Ovary (tissue), 9 donors: ENCODE measurements around the gene ZIC5. TPM values are rescaled to one million over a fixed set of nuclear protein-coding genes. Genes with fewer than 3 reads are reported as not detected.
A peak's percentile ranks its signal among the peaks of the same experiment; 100 is the strongest.

Experiments used
- DNase-seq, 5 donors: peaks; one replicate each; pipeline ENCODE4 v3.0.0-alpha.2; 2019 to 2020
- H3K27ac ChIP-seq, 2 donors: fragments of 200-600 bp; one replicate each; pipeline versions ENCODE4 v1.5.1 to v1.8.0; 2019 to 2022
- H3K27me3 ChIP-seq: fragments of 200-600 bp; one replicate; pipeline ENCODE4 v1.8.0; 2022
- H3K36me3 ChIP-seq: fragments of 200-600 bp; sonication (generic); one replicate; pipeline ENCODE4 v1.5.1; 2019
- H3K4me1 ChIP-seq: one replicate; pipeline ENCODE4 v1.8.1; 2013; ENCODE audit warnings: mild to moderate bottlenecking, moderate library complexity; ENCODE audit not compliant: insufficient read depth
- H3K4me3 ChIP-seq: fragments of 200-600 bp; sonication (generic); one replicate; pipeline ENCODE4 v1.5.1; 2017
- H3K9me3 ChIP-seq, 2 donors: fragments of 200-600 bp in 1 of 2; sonication (generic) in 1 of 2; one replicate each; pipeline versions ENCODE4 v1.5.1 to v1.8.1; 2013 to 2019; ENCODE audit warnings: mild to moderate bottlenecking in 1 of 2, moderate library complexity in 1 of 2
- EP300 ChIP-seq: sonication (generic); formaldehyde crosslinking; IDR thresholded peaks from one replicate; pipeline ENCODE4 v1.6.1; 2017; ENCODE audit warnings: antibody characterized with exemption
- POLR2A ChIP-seq: fragments of 450-650 bp; IDR thresholded peaks from one replicate; pipeline ENCODE4 v1.6.1; 2017; ENCODE audit warnings: antibody characterized with exemption, mild to moderate bottlenecking, moderate library complexity
- WGBS, 3 donors: extraction: QIAGEN DNeasy Blood & Tissue Kit in 1 of 3; methylation state at CpG; one replicate each; pipeline versions ENCODE4 v1.1.5 to v1.1.7; 2013 to 2017; 5-methylcytosine and 5-hydroxymethylcytosine counted together
- intact Hi-C, 4 donors: fragments of 100-400 bp; cut with DNase I; formaldehyde crosslinking; loops; one replicate each; pipeline versions ENCODE4 v1.11.0 to v1.15.1; 2022 to 2023
- polyA plus RNA-seq, 2 donors: library from polyadenylated mRNA; stranded (reverse); fragments of 200-250 nt in 1 of 2; fragments of 350-450 nt in 1 of 2; fragmentation: Illumina TruSeq in 1 of 2; extraction: RNeasy Lipid Tissue Mini Kit (QIAGEN cat#74804) in 1 of 2; gene quantifications; one replicate each; pipeline ENCODE4 v1.2.3, GENCODE V29; 2013 to 2014
- total RNA-seq, 7 donors: library from RNA; depleted of rRNA in 2 of 7; stranded (reverse); fragments of >200 nt in 2 of 7; fragmentation: NEBNext Ultra II Directional in 3 of 7; extraction: Animal tissue kit (Norgen Biotek cat#: 25700) in 3 of 7; gene quantifications; one replicate each; pipeline versions ENCODE4 v1.1.0 to v1.2.4, GENCODE V29; 2016 to 2023
- TF ChIP-seq, protein P1 (sequence below), 3 donors: fragments of 450-650 bp in 2 of 3; fragments of 200-600 bp in 1 of 3; IDR thresholded peaks; one replicate each; pipeline versions ENCODE4 v1.5.1 to v1.8.0; 2016 to 2022; ENCODE audit warnings: antibody characterized with exemption in 3 of 3, mild to moderate bottlenecking in 1 of 3
- donor health status: DM: no; HTN: no; CAD: no; lungs with moderate emphysema.
- donor health status: DM: no; HTN: no; CAD: no.
- donor health status: Bipolar disorder and iron deficiency.
- donor health status: DM: yes; HTN: yes; CAD: no.
- donor health status: DM: no; HTN: no; CAD: no.
- donor health status: DM: yes; HTN: yes; CAD: no.

ZIC5 gene
- total and polyA plus RNA-seq, 9 donors: 0.10 to 0.11 TPM; not detected in 7

DNA sequence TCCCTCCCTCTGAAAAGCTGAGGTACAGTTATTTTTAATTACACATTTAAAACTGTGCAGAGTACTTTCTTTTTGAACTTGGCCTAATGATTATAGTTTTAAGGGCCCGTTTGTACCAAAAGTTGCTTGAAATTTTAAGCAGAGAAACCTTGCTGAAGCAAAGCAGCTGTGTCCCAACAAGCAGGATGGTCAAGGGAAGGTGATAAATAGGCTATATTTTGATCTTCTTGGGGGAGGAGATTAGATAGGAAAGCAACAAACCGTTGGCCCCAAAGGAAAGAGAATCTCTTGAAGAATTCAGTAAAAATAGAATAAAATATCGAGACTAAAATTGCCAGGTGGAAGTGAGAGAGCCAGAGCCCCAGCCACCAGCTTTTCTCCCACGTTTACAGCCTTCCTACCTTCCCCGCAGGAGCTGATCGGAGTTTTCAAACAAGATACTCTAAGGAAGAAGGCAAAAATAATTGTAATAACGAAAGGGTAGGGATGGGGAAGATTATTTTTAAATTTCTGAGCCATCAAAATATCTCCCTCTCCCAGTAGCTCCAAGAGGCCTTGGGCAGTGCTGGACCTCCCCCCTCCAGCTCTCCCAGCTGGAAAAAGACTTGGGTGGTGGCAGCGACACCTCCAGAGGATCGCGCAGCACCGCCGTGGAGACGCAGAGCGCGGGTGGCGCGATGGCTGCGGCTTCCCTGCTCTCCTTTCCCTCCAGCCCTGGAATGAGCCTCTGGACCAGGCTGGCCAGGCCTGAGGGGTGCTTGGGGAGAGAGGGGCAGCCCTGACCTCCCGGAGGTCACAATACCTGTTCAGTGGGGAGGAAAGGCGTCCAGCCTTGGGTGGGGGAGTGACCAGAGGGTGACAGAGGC, 15.8 kb upstream of the ZIC5 start:
- no peaks in the 10 kb centered on the region for H3K36me3 ChIP-seq
- H3K27ac ChIP-seq: no peak overlapping the region
- intact Hi-C loops: no loop called here
- DNase-seq: no peak
- 13 to 19% (median 15%) methylated on average over 20 of the region's 20 CpGs for WGBS, 3 donors
- TF ChIP-seq, protein P1, sequence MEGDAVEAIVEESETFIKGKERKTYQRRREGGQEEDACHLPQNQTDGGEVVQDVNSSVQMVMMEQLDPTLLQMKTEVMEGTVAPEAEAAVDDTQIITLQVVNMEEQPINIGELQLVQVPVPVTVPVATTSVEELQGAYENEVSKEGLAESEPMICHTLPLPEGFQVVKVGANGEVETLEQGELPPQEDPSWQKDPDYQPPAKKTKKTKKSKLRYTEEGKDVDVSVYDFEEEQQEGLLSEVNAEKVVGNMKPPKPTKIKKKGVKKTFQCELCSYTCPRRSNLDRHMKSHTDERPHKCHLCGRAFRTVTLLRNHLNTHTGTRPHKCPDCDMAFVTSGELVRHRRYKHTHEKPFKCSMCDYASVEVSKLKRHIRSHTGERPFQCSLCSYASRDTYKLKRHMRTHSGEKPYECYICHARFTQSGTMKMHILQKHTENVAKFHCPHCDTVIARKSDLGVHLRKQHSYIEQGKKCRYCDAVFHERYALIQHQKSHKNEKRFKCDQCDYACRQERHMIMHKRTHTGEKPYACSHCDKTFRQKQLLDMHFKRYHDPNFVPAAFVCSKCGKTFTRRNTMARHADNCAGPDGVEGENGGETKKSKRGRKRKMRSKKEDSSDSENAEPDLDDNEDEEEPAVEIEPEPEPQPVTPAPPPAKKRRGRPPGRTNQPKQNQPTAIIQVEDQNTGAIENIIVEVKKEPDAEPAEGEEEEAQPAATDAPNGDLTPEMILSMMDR (IDR thresholded peaks at IDR 0.05): no peak
- no peak for TF ChIP-seq EP300
- no peak for TF ChIP-seq POLR2A
- H3K4me1 ChIP-seq: peaks cover 1% of the 10 kb centered on the region
- H3K4me3 ChIP-seq: no peak overlapping the region
- H3K9me3 ChIP-seq: no peaks in the 10 kb centered on the region
- peaks cover 5% of the 10 kb centered on the region for H3K27me3 ChIP-seq

DNA sequence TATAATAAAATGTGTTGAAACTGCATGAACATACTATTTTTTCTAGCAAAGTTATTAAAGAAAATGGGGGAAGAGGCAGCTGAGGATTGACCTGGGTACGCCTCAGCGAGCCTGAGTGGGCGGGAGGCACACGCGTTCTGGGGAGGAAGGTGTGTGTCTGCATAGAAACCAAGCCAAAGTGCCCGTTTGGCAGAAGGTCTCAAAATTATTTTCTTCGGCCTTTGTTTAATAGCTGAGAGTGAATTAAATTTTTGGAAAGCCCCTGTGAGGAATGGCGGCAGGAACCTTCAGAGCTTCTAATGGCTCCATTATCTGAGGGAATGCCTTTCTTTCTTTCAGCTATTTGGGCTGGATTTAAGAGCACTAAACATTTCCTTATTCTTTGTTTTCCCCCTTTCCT, 15.2 kb upstream of the ZIC5 start:
- Histone ChIP-seq H3K4me3 (no peak overlapping the region), H3K4me1 (peaks cover 1% of the 10 kb centered on the region), H3K27me3 (peaks cover 5% of the 10 kb centered on the region), H3K9me3 (no peaks in the 10 kb centered on the region), H3K27ac (no peak overlapping the region), H3K36me3 (no peaks in the 10 kb centered on the region)
- intact Hi-C loops: no loop called here
- WGBS, 3 donors: 36 to 41% (median 38%) methylated on average over 8 of the region's 8 CpGs
- TF ChIP-seq, protein P1 (IDR thresholded peaks at IDR 0.05): no peak
- TF ChIP-seq POLR2A: no peak
- TF ChIP-seq EP300: no peak
- no peak for DNase-seq

DNA sequence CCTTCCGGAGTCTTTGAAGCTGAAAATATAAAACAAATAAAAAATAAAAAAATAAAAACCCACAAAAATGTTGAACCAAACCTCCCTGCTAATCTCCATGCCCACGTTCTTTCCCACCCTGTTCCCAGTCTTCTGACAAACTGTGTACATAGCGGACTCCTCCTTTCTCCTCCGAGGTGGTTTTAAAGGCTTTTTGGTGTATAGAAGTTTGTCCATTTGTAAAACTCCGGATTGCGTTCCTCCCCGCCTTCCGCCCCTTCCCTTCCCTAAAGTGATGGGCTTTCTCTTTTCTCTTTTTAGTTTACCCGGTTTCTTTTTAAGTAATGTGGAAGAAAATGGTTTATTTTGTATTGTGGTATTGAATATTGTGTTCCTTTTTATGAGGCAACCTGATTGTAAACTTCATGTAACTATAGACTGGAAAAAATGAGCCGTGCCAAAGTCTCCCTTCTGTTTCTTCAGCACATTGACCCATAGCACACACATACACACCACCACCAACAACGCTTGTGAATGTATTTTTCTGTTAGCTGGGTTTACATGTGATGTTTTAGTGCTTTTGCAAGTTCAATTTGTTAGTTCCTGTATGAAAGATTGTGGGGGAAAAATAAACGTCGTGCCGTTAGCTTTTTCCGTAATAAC, 14.4 kb upstream of the ZIC5 start:
- H3K27me3 ChIP-seq: peaks cover 5% of the 10 kb centered on the region
- H3K4me3 ChIP-seq: no peak overlapping the region
- no peaks in the 10 kb centered on the region for H3K36me3 ChIP-seq
- TF ChIP-seq, protein P1 (IDR thresholded peaks at IDR 0.05): no peak
- TF ChIP-seq POLR2A (no peak), EP300 (no peak)
- no peak for DNase-seq
- intact Hi-C loops: no loop called here
- WGBS, 3 donors: 30 to 35% (median 35%) methylated on average over 15 of the region's 15 CpGs
- H3K27ac ChIP-seq: no peak overlapping the region
- no peaks in the 10 kb centered on the region for H3K9me3 ChIP-seq
- peaks cover 5% of the 10 kb centered on the region for H3K4me1 ChIP-seq

DNA sequence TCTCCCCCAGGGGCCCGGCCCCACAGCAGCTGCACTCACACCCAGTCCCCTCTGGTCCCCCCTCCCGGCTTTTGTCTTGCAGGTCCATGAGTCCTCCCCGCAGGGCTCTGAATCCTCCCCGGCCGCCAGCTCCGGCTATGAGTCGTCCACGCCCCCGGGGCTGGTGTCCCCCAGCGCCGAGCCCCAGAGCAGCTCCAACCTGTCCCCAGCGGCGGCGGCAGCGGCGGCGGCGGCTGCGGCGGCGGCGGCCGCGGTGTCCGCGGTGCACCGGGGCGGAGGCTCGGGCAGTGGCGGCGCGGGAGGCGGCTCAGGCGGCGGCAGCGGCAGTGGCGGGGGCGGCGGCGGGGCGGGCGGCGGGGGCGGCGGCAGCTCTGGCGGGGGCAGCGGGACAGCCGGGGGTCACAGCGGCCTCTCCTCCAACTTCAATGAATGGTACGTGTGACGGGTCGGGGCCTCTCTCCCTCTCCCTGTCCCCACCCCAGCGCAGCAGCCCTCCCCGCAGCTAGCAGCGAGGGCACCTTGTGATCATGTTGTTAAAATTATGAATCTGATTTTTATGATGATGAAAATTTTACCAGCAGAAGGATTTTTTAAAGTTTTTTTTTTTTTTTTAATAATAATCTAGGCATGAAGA, 13.8 kb upstream of the ZIC5 start:
- no peak overlapping the region for H3K4me3 ChIP-seq
- peak in 1 of 5 donors; percentile 18 for DNase-seq
- intact Hi-C loops: no loop called here

More for the DNA sequence above, 13.8 kb upstream of the ZIC5 start:
- TF ChIP-seq EP300 (no peak), POLR2A (no peak)
- TF ChIP-seq, protein P1 (IDR thresholded peaks at IDR 0.05): no peak
- H3K27me3 ChIP-seq: peaks cover 5% of the 10 kb centered on the region
- H3K36me3 ChIP-seq: no peaks in the 10 kb centered on the region
- no peaks in the 10 kb centered on the region for H3K9me3 ChIP-seq
- H3K27ac ChIP-seq: no peak overlapping the region
- H3K4me1 ChIP-seq: peaks cover 4% of the 10 kb centered on the region
- WGBS, 3 donors: 5 to 10% (median 6%) methylated on average over 18 to 55 of the region's 55 CpGs
